ENCODE data around the gene CABP7. TPM values are rescaled to one million over a fixed set of nuclear protein-coding genes. Genes with fewer than 3 reads are reported as not detected.

The CABP7 gene
- total and polyA plus RNA-seq, 2 of the 13 experiments (the other 11 are each of a cell fraction or from before 2014, with no cell fraction given), result 0.08 TPM; not detected in 1

DNA sequence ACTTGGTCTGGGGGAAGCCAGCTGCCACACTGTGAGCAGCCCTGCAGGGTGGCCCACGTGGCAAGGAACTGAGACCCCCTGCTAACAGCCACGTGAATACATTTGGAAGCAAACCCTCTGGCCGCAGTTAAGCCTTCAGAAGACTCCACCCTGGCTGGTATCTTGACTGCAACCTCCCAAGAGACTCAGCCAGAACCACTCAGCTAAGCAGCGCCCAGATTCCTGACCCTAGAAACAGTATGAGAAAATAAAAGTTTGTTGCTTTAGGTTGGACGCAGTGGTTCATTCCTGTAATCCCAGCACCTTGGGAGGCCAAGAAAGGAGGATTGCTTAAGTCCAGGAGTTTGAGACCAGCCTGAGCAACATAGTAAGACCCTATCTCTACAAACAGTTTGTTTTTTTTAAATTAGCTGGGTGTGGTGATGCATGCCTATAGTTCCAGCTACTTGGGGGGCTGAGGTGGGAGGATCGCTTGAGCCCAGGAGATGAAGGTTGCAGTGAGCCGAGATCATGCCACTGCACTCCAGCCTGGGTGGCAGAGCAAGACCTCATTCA is 38.3 kb downstream of the CABP7 start (continued):
- no peak for TF ChIP-seq ZFP90 (CRISPR knock-in tag; IDR thresholded peaks at IDR 0.05; ENCODE audit: borderline replicate concordance)
- no peak for TF ChIP-seq RBFOX2 (IDR thresholded peaks at IDR 0.05; ENCODE audit: low read depth, low read length)
- TF ChIP-seq SRSF9 (IDR thresholded peaks at IDR 0.05; ENCODE audit: borderline replicate concordance, insufficient read depth, low read depth, low read length, poor library complexity, severe bottlenecking), result no peak
- TF ChIP-seq GLI4 (CRISPR knock-in tag; IDR thresholded peaks at IDR 0.05; ENCODE audit: borderline replicate concordance), result no peak
- TF ChIP-seq ZNF749 (CRISPR knock-in tag; IDR thresholded peaks at IDR 0.05; ENCODE audit: borderline replicate concordance), result no peak
- TF ChIP-seq, protein P1, sequence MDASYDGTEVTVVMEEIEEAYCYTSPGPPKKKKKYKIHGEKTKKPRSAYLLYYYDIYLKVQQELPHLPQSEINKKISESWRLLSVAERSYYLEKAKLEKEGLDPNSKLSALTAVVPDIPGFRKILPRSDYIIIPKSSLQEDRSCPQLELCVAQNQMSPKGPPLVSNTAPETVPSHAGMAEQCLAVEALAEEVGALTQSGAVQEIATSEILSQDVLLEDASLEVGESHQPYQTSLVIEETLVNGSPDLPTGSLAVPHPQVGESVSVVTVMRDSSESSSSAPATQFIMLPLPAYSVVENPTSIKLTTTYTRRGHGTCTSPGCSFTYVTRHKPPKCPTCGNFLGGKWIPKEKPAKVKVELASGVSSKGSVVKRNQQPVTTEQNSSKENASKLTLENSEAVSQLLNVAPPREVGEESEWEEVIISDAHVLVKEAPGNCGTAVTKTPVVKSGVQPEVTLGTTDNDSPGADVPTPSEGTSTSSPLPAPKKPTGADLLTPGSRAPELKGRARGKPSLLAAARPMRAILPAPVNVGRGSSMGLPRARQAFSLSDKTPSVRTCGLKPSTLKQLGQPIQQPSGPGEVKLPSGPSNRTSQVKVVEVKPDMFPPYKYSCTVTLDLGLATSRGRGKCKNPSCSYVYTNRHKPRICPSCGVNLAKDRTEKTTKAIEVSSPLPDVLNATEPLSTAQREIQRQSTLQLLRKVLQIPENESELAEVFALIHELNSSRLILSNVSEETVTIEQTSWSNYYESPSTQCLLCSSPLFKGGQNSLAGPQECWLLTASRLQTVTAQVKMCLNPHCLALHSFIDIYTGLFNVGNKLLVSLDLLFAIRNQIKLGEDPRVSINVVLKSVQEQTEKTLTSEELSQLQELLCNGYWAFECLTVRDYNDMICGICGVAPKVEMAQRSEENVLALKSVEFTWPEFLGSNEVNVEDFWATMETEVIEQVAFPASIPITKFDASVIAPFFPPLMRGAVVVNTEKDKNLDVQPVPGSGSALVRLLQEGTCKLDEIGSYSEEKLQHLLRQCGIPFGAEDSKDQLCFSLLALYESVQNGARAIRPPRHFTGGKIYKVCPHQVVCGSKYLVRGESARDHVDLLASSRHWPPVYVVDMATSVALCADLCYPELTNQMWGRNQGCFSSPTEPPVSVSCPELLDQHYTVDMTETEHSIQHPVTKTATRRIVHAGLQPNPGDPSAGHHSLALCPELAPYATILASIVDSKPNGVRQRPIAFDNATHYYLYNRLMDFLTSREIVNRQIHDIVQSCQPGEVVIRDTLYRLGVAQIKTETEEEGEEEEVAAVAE (CRISPR knock-in tag; IDR thresholded peaks at IDR 0.05; ENCODE audit: borderline replicate concordance), result no peak

DNA sequence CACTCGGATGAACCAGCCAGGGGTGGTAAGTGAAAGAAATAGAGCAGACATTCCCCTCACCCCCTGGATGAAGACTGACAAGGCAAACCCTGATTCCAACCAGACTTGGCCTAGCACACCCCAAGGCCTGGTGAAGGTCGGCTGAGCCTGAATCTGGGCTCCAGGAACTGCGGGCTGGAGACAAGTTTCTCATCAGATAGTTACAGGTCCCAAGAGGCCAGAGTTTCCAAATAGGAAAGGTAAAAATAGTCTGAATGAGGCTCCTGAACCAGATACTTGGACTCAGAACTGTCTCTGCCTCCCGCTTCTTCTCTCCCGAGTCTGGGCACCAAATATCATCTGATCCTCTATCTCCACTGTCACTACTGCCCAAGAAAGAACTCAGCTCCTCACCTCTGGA is 39.2 kb downstream of the CABP7 start:
- Histone ChIP-seq H3K4me1 (ENCODE audit: insufficient read depth, low read length) (peaks cover under 1% of the 10 kb centered on the region; the same call in 1 of the 2 replicates), H3K4me3 (replicated peaks in 1 of 3; ENCODE audit: insufficient read depth in 1 of 3, low read depth in 2 of 3, low read length in 3 of 3) (no peak overlapping the region), H3K27ac (ENCODE audit: extremely low read length, insufficient read depth, low read length) (no peak overlapping the region), H4K20me1 (ENCODE audit: insufficient read depth, low read length) (no peaks in the 10 kb centered on the region), H3K27me3 (ENCODE audit: control insufficient read depth in 1 of 2, insufficient read depth in 2 of 2, low read length in 2 of 2) (no peaks in the 10 kb centered on the region), H3K79me2 (ENCODE audit: insufficient read depth, low read length) (peaks cover under 1% of the 10 kb centered on the region), H3K4me2 (ENCODE audit: low read depth, low read length) (no peak overlapping the region), H3K9ac (ENCODE audit: insufficient read depth, low read depth, low read length) (no peak overlapping the region), H2AFZ (ENCODE audit: low read length) (no peak overlapping the region), H3K9me3 (ENCODE audit: low read length) (no peaks in the 10 kb centered on the region), H3K36me3 (replicated peaks in 1 of 2; ENCODE audit: control insufficient read depth in 1 of 2, insufficient read depth in 2 of 2, low read length in 2 of 2) (no peaks in the 10 kb centered on the region)
- POLR2A ChIA-PET, result no interaction called here
- intact Hi-C loops (cut with micrococcal nuclease; ENCODE audit: unreplicated experiment), result loop anchor here (5.0 kb wide), 1 partner anchor 252 kb away; no protein-coding TSS in a partner anchor
- in situ Hi-C loops (cut with HindIII; ENCODE audit: extremely low pct_ligation_motif_present, low pct_unique_long_range_greater_than_20kb), result no loop called here
- CTCF ChIA-PET (ENCODE audit: low intra/inter-chr PET ratio, low total read pairs), result no interaction called here
- ATAC-seq (no peak), FAIRE-seq (no peak), DNase-seq (ENCODE audit: low spot score) (no peak)
- BruUV-seq (replicated peaks), result no TSS peak
- WGBS (ENCODE audit: low lambda C conversion rate), result 70% methylated on average over 4 of the region's 5 CpGs
- no peak for TF ChIP-seq NR2F1 (CRISPR knock-in tag; IDR thresholded peaks at IDR 0.05)
- no peak for TF ChIP-seq ZFP1 (CRISPR knock-in tag; IDR thresholded peaks at IDR 0.05)
- no peak for TF ChIP-seq ZNF605 (CRISPR knock-in tag; IDR thresholded peaks at IDR 0.05)
- no peak for TF ChIP-seq FOXA3 (CRISPR knock-in tag; IDR thresholded peaks at IDR 0.05)
- no peak for TF ChIP-seq ZKSCAN8 (CRISPR knock-in tag; IDR thresholded peaks at IDR 0.05; ENCODE audit: borderline replicate concordance)
- no peak for TF ChIP-seq CBX5 (CRISPR knock-in tag; IDR thresholded peaks at IDR 0.05; ENCODE audit: borderline replicate concordance)
- no peak for TF ChIP-seq KDM4B (CRISPR knock-in tag; IDR thresholded peaks at IDR 0.05)
- no peak for TF ChIP-seq NFE2L2 (IDR thresholded peaks at IDR 0.05; ENCODE audit: low read length)
- TF ChIP-seq PCBP1 (IDR thresholded peaks at IDR 0.05; ENCODE audit: borderline replicate concordance, low read depth, low read length), result no peak
- no peak for TF ChIP-seq ZNF136 (CRISPR knock-in tag; IDR thresholded peaks at IDR 0.05; ENCODE audit: low read depth)
- no peak for TF ChIP-seq ZNF160 (CRISPR knock-in tag; IDR thresholded peaks at IDR 0.05)
- no peak for TF ChIP-seq SRY (CRISPR knock-in tag; IDR thresholded peaks at IDR 0.05)
- no peak for TF ChIP-seq SIN3B (IDR thresholded peaks at IDR 0.05; ENCODE audit: low read length)
- TF ChIP-seq ZNF746 (CRISPR knock-in tag; IDR thresholded peaks at IDR 0.05), result no peak
- no peak for TF ChIP-seq ZNF430 (CRISPR knock-in tag; IDR thresholded peaks at IDR 0.05)
- TF ChIP-seq FOXM1 (CRISPR knock-in tag; IDR thresholded peaks at IDR 0.05), result no peak
